HFFc6 (cell line): Measurements from ENCODE around the gene NUMB. TPM values are rescaled to one million over a fixed set of nuclear protein-coding genes. Genes with fewer than 3 reads are reported as not detected.

Source experiments
- DNase-seq: peaks from one replicate; pipeline ENCODE4 v3.0.0-alpha.2; 2018
- H3K27ac Mint-ChIP-seq: 2 replicates; pipeline ENCODE4 v1.8.0; 2020; ENCODE audit warnings: mild to moderate bottlenecking, mixed read lengths
- H3K27me3 Mint-ChIP-seq: 2 replicates; pipeline ENCODE4 v1.8.0; 2021; ENCODE audit warnings: mild to moderate bottlenecking, moderate library complexity, mixed read lengths; ENCODE audit not compliant: insufficient read depth
- H3K36me3 Mint-ChIP-seq: 2 replicates; pipeline ENCODE4 v1.8.0; 2021; ENCODE audit warnings: low read depth, mixed read lengths
- H3K4me1 Mint-ChIP-seq: 2 replicates; pipeline ENCODE4 v1.8.0; 2020; ENCODE audit warnings: low read depth, mixed read lengths
- H3K4me3 Mint-ChIP-seq: 2 replicates; pipeline ENCODE4 v1.8.0; 2020; ENCODE audit warnings: mild to moderate bottlenecking, moderate library complexity, mixed read lengths
- H3K9me3 Mint-ChIP-seq: 2 replicates; pipeline ENCODE4 v1.8.0; 2020; ENCODE audit warnings: mild to moderate bottlenecking, mixed read lengths
- total RNA-seq, 6 experiments: library from RNA; stranded (reverse); fragmentation: NEBNext Ultra II Directional; extraction: Animal tissue kit (Norgen Biotek cat#: 25700); gene quantifications; 2 replicates in 1 of 6; 3 replicates in 5 of 6; pipeline ENCODE4 v1.2.3, GENCODE V29; 2021
- TF ChIP-seq, protein P1 (sequence below): fragments of 200-600 bp; sonication (generic); IDR thresholded peaks from 2 replicates; pipeline ENCODE4 v1.5.0; 2021; ENCODE audit warnings: antibody characterized with exemption, mild to moderate bottlenecking

NUMB gene
- total RNA-seq, 6 experiments from 2014 or later: 60.1 to 80.8 (median 71.4) TPM

DNA sequence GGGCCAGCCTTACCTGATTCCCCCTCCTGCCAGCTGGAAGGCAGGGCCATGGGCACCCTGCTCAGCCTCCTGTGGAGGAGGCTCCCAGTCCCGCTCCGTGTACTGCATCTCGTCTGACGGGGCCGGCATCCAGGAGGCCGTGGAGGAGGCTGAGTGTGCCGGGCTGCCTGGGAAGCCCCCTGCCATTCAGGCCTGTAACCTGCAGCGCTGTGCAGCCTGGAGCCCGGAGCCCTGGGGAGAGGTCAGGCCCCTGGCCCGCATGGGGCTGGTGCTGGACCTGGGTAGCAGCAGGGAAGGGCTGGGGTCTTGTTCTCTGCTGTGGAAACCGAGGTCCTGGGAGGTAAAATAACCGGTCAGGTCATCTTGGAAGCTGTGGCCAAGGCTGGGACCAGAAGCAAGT, 204.6 kb downstream of the NUMB start:
- peaks cover 2% of the 10 kb centered on the region for H3K27me3 Mint-ChIP-seq
- H3K9me3 Mint-ChIP-seq: no peaks in the 10 kb centered on the region
- H3K4me1 Mint-ChIP-seq: peaks cover 11% of the 10 kb centered on the region
- H3K27ac Mint-ChIP-seq: no peak overlapping the region
- no peak overlapping the region for H3K4me3 Mint-ChIP-seq
- no peaks in the 10 kb centered on the region for H3K36me3 Mint-ChIP-seq
- no peak for DNase-seq
- TF ChIP-seq, protein P1, sequence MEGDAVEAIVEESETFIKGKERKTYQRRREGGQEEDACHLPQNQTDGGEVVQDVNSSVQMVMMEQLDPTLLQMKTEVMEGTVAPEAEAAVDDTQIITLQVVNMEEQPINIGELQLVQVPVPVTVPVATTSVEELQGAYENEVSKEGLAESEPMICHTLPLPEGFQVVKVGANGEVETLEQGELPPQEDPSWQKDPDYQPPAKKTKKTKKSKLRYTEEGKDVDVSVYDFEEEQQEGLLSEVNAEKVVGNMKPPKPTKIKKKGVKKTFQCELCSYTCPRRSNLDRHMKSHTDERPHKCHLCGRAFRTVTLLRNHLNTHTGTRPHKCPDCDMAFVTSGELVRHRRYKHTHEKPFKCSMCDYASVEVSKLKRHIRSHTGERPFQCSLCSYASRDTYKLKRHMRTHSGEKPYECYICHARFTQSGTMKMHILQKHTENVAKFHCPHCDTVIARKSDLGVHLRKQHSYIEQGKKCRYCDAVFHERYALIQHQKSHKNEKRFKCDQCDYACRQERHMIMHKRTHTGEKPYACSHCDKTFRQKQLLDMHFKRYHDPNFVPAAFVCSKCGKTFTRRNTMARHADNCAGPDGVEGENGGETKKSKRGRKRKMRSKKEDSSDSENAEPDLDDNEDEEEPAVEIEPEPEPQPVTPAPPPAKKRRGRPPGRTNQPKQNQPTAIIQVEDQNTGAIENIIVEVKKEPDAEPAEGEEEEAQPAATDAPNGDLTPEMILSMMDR: no peak

DNA sequence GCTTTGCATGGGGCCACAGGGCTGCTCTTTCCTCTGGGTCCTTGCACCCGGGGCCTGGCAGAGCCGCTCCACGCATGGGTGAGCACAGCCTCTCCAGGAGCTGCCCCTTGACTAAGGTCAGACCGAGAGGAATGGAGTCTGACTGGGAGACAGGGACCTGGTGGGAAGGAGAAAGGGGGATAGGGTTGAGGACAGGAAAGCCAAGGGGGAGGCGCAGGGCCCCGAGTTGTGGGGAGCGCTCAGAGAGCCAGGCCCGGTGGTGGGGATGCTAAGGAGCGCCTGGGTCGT, 205.1 kb downstream of the NUMB start:
- peaks cover 15% of the 10 kb centered on the region for H3K4me1 Mint-ChIP-seq
- H3K36me3 Mint-ChIP-seq: no peaks in the 10 kb centered on the region

DNA sequence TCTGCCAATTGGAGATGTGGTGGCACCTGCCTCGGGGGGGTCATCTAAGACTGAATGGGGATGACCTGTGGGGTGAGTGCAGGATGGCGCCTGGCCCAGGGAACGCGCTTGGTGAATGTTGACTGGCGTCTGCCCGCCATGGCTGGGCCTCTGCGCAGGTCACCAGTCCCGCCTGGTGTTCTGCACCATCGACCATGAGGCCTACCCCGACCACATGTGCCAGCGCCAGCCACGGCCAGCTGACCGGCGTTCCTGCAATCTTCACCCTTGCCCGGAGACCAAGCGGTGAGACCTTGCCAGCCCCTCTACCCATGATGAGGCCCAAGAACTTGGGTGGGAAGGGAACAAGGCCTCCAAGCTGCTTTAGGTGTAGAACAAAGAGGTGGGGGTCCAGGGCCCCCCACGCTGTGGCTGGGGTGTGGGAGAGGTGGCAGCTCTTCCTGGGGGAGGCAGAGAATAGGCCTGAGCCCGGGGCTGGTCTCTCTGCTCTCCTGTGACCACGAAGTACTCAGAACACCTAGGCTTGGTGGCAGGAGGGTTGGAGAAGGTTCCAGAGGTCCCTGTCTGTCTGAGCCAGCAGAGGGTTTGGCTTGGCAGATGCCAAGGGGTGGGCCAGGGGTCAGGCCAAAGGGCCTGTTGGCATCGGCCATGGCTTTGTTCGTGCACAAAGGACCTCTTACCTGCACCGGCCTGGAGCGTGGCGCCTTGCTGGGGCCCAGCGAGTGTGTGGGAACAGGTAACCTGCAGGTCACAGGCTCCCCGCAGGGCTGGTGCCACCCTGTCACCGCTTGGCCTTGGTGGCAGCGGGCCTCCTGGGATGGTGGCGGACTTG, 205.6 kb downstream of the NUMB start:
- no peak overlapping the region for H3K27ac Mint-ChIP-seq
- no peaks in the 10 kb centered on the region for H3K9me3 Mint-ChIP-seq
- TF ChIP-seq, protein P1: no peak
- peaks cover 2% of the 10 kb centered on the region for H3K27me3 Mint-ChIP-seq
- no peak overlapping the region for H3K4me3 Mint-ChIP-seq
- peaks cover 16% of the 10 kb centered on the region for H3K4me1 Mint-ChIP-seq
- no peak for DNase-seq
- no peaks in the 10 kb centered on the region for H3K36me3 Mint-ChIP-seq

More for the DNA sequence above, 205.1 kb downstream of the NUMB start:
- Mint-ChIP-seq H3K9me3 (no peaks in the 10 kb centered on the region), H3K27ac (no peak overlapping the region), H3K4me3 (no peak overlapping the region), H3K27me3 (peaks cover 2% of the 10 kb centered on the region)
- no peak for DNase-seq
- TF ChIP-seq, protein P1: no peak

DNA sequence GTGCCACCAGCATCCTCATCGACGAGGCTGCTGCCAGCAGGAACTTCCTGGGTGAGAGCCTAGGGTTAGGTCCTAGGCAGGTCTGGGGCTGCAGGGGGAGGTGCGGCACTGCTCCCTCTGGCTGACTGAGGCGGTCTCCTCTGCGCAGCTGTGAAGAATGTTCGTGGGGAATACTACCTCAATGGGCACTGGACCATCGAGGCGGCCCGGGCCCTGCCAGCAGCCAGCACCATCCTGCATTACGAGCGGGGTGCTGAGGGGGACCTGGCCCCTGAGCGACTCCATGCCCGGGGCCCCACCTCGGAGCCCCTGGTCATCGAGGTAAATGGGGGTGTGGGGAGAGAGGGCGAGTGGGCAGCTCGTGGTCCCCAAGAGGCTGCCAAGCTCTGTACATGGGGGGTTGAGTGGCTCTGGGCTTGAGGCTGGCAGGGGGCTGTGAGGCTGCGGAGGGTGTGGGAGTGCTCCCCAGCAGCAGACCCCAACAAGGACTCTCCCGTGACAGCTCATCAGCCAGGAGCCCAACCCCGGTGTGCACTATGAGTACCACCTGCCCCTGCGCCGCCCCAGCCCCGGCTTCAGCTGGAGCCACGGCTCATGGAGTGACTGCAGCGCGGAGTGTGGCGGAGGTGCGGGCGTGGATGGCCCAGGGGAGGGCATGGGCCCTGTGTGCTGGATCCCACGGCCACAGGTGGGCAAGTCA, 206.7 kb downstream of the NUMB start:
- no peaks in the 10 kb centered on the region for H3K9me3 Mint-ChIP-seq

DNA sequence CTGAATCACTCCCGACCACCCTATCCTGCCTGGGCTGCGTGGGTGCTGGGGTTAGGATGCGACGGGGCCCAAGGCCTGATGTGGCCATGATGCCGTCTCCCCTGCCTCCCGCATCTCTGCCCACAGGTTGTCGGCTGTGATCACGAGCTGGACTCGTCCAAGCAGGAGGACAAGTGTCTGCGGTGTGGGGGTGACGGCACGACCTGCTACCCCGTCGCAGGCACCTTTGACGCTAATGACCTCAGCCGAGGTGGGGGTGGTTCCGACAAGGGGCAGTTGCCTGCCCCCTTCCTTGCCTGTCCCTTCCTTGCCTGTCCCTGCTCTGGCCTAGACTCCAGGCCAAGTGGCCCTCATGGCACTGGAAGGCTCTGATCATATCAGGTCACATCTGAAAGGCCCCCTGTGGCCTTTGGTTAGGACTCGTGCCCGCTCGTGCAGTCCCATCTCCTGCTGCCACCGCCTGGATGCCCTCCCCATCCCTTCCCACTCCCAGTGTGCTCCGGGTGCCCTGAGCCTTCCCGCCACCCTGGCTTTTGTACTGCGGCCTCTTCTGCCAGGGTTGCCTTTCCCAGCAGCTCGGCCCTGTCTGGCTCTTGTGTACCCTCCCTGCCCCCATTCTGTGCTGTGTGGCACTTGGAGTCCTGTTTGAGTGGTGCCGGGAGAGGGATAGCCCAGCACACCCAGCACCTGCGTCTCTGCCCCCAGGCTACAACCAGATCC, 207.4 kb downstream of the NUMB start:
- Mint-ChIP-seq H3K27ac (no peak overlapping the region), H3K4me3 (no peak overlapping the region), H3K36me3 (no peaks in the 10 kb centered on the region), H3K27me3 (peaks cover 5% of the 10 kb centered on the region), H3K9me3 (no peaks in the 10 kb centered on the region), H3K4me1 (peaks cover 32% of the 10 kb centered on the region)
- DNase-seq: no peak
- TF ChIP-seq, protein P1: no peak

More for the DNA sequence above, 206.7 kb downstream of the NUMB start:
- TF ChIP-seq, protein P1: no peak
- peaks cover 27% of the 10 kb centered on the region for H3K4me1 Mint-ChIP-seq
- no peak overlapping the region for H3K27ac Mint-ChIP-seq
- no peak for DNase-seq
- peaks cover 2% of the 10 kb centered on the region for H3K27me3 Mint-ChIP-seq
- no peaks in the 10 kb centered on the region for H3K36me3 Mint-ChIP-seq
- H3K4me3 Mint-ChIP-seq: no peak overlapping the region
